Measurements from ENCODE around the gene HDAC4. TPM values are rescaled to one million over a fixed set of nuclear protein-coding genes. Genes with fewer than 3 reads are reported as not detected.

HDAC4 gene
- total and polyA plus RNA-seq, 10 of the 15 experiments (the other 5 are each of a cell fraction or from before 2014, with no cell fraction given): 0.22 to 15.7 (median 4.8) TPM

- intact Hi-C loops (cut with micrococcal nuclease; ENCODE audit: unreplicated experiment): no loop called here
- Histone ChIP-seq H3K4me1 (ENCODE audit: control insufficient read depth, insufficient read depth, low read length) (peaks cover 5% of the 10 kb centered on the region), H3K4me3 (no peak overlapping the region), H3K36me3 (ENCODE audit: control insufficient read depth in 2 of 2, insufficient read depth in 2 of 2, low read length in 1 of 2) (no peaks in the 10 kb centered on the region; a peak in 2 of 4 replicates), H3K9me3 (replicated peaks; ENCODE audit: control insufficient read depth, insufficient read depth, low read length) (peaks cover 4% of the 10 kb centered on the region; the same call in 2 of the 3 replicates), H3K9ac (ENCODE audit: control insufficient read depth, insufficient read depth, low read length) (no peak overlapping the region), H3K4me2 (ENCODE audit: control insufficient read depth, insufficient read depth) (no peak overlapping the region), H4K20me1 (ENCODE audit: control insufficient read depth, insufficient read depth) (no peaks in the 10 kb centered on the region; the same call in 1 of the 2 replicates), H3K79me2 (ENCODE audit: control insufficient read depth, insufficient read depth, low read length) (no peaks in the 10 kb centered on the region), H3K27me3 (replicated peaks in 1 of 2; ENCODE audit: control insufficient read depth in 2 of 2, insufficient read depth in 2 of 2, low read length in 1 of 2) (no peaks in the 10 kb centered on the region), H2AFZ (ENCODE audit: control insufficient read depth, low read depth, low read length) (no peak overlapping the region), H3K27ac (ENCODE audit: control insufficient read depth, insufficient read depth) (no peak overlapping the region)
- DNase-seq (ENCODE audit: low read depth, low spot score) (no peak), ATAC-seq (no peak), FAIRE-seq (no peak)
- POLR2A ChIA-PET: no interaction called here
- CTCF ChIA-PET: no interaction called here
- TF ChIP-seq HDAC2 (IDR thresholded peaks at IDR 0.05) (no peak), TAF1 (IDR thresholded peaks at IDR 0.05; ENCODE audit: borderline replicate concordance, low read depth, low read length) (no peak), ATF2 (IDR thresholded peaks at IDR 0.05; ENCODE audit: low read length) (no peak), GATAD2B (conservative IDR thresholded peaks at IDR 0.05; ENCODE audit: low read depth) (no peak), SPI1 (IDR thresholded peaks at IDR 0.05; ENCODE audit: borderline replicate concordance, insufficient read depth, low read depth, low read length) (no peak), NFYA (IDR thresholded peaks at IDR 0.05; ENCODE audit: borderline replicate concordance, low read depth, low read length) (no peak), HSF1 (IDR thresholded peaks at IDR 0.05; ENCODE audit: low read depth, low read length) (no peak), USF1 (IDR thresholded peaks at IDR 0.05; ENCODE audit: borderline replicate concordance, extremely low read length, insufficient read depth, low read depth, low read length) (no peak), MYC (IDR thresholded peaks at IDR 0.05; ENCODE audit: insufficient read depth, insufficient read length, insufficient replicate concordance, low read length, severe bottlenecking) (no peak), ZBED1 (IDR thresholded peaks at IDR 0.05; ENCODE audit: borderline replicate concordance) (no peak), BRCA1 (IDR thresholded peaks at IDR 0.05; ENCODE audit: low read depth, low read length) (no peak), MAX (IDR thresholded peaks at IDR 0.05; ENCODE audit: low read depth, low read length) (no peak)
- TF ChIP-seq, protein P1, sequence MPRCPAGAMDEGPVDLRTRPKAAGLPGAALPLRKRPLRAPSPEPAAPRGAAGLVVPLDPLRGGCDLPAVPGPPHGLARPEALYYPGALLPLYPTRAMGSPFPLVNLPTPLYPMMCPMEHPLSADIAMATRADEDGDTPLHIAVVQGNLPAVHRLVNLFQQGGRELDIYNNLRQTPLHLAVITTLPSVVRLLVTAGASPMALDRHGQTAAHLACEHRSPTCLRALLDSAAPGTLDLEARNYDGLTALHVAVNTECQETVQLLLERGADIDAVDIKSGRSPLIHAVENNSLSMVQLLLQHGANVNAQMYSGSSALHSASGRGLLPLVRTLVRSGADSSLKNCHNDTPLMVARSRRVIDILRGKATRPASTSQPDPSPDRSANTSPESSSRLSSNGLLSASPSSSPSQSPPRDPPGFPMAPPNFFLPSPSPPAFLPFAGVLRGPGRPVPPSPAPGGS (IDR thresholded peaks at IDR 0.05; ENCODE audit: borderline replicate concordance, insufficient read depth, low read depth, low read length, poor library complexity, severe bottlenecking): no peak
- RAD21 ChIA-PET (ENCODE audit: unreplicated experiment): no interaction called here
- BruUV-seq (replicated peaks): no TSS peak
- in situ Hi-C loops (cut with MboI): no loop called here
- SMC1A ChIA-PET (ENCODE audit: uncharacterized antibody, unreplicated experiment): no interaction called here
- 69% methylated on average over 16 of the region's 18 CpGs for WGBS (ENCODE audit: insufficient coverage, insufficient replicate concordance, low lambda C conversion rate, missing lambda C conversion rate)
These were observed 91.2 kb downstream of the HDAC4 start for GRCh38 chr2:239309398-239310245.

All from GM12878 (cell line).